Fibroblast of lung (primary cell): ENCODE measurements around the gene EXOC1L. TPM values are rescaled to one million over a fixed set of nuclear protein-coding genes. Genes with fewer than 3 reads are reported as not detected.

Experiments used
- DNase-seq, 2 donors: peaks; one replicate each; pipeline versions ENCODE4 v3.0.0 to v3.0.0-alpha.2; 2010; ENCODE audit warnings: low read depth in 2 of 2
- H2AFZ ChIP-seq: 2 replicates; pipeline ENCODE4 v1.5.1; 2012; ENCODE audit warnings: low read length, control low read depth, inconsistent platforms
- H3K27ac ChIP-seq: 2 replicates; pipeline ENCODE4 v1.5.1; 2011; ENCODE audit warnings: low read length, control low read depth; ENCODE audit not compliant: insufficient read depth
- H3K27me3 ChIP-seq: 2 replicates; pipeline ENCODE4 v1.5.1; 2011; ENCODE audit warnings: mild to moderate bottlenecking, low read length; ENCODE audit not compliant: control insufficient read depth, insufficient read depth
- H3K36me3 ChIP-seq: 2 replicates; pipeline ENCODE4 v1.5.1; 2011; ENCODE audit warnings: low read length; ENCODE audit not compliant: control insufficient read depth, insufficient read depth
- H3K4me1 ChIP-seq: 2 replicates; pipeline ENCODE4 v1.5.1; 2011; ENCODE audit warnings: low read length; ENCODE audit not compliant: control insufficient read depth, insufficient read depth; ENCODE audit errors: extremely low read depth
- H3K4me2 ChIP-seq: 2 replicates; pipeline ENCODE4 v1.5.1; 2011; ENCODE audit warnings: low read length, control low read depth; ENCODE audit not compliant: insufficient read depth; ENCODE audit errors: extremely low read depth
- H3K4me3 ChIP-seq, 4 experiments: fragments of 200-600 bp in 1 of 4; sonication (generic) in 1 of 4; replicated peaks in 1 of 4; 2 replicates each; pipeline ENCODE4 v1.5.1; 2011 to 2016; ENCODE audit warnings: low read length in 4 of 4, low read depth in 3 of 4, mild to moderate bottlenecking in 3 of 4, control low read depth in 2 of 4, inconsistent platforms in 1 of 4, mixed read lengths in 1 of 4; ENCODE audit not compliant: insufficient read depth in 1 of 4; ENCODE audit errors: control extremely low read depth in 1 of 4
- H3K79me2 ChIP-seq: 2 replicates; pipeline ENCODE4 v1.5.1; 2012; ENCODE audit warnings: mild to moderate bottlenecking, low read length, inconsistent platforms; ENCODE audit not compliant: control insufficient read depth, insufficient read depth
- H3K9ac ChIP-seq: 2 replicates; pipeline ENCODE4 v1.5.1; 2011; ENCODE audit warnings: mild to moderate bottlenecking, low read length, control low read depth; ENCODE audit not compliant: insufficient read depth
- H3K9me3 ChIP-seq: 2 replicates; pipeline ENCODE4 v1.5.1; 2012; ENCODE audit warnings: low read depth, low read length; ENCODE audit not compliant: control insufficient read depth, insufficient read depth
- H4K20me1 ChIP-seq: 2 replicates; pipeline ENCODE4 v1.5.1; 2011; ENCODE audit warnings: low read length; ENCODE audit not compliant: control insufficient read depth, insufficient read depth; ENCODE audit errors: extremely low read depth
- CTCF ChIP-seq, 2 donors: IDR thresholded peaks in 1 of 2; conservative IDR thresholded peaks in 1 of 2; 1 replicate in 1 of 2; 2 replicates in 1 of 2; pipeline ENCODE4 v1.5.1; 2011 to 2012; ENCODE audit warnings: low read length in 2 of 2, control low read depth in 1 of 2, inconsistent platforms in 1 of 2, low read depth in 1 of 2, mild to moderate bottlenecking in 1 of 2
- EZH2 ChIP-seq: IDR thresholded peaks from 2 replicates; pipeline ENCODE4 v1.5.1; 2012; ENCODE audit warnings: low read length, control low read depth, mild to moderate bottlenecking; ENCODE audit errors: missing control alignments
- polyA plus RNA-seq, 2 donors: library from polyadenylated mRNA; depleted of rRNA in 1 of 2; stranded (reverse) in 1 of 2; unstranded in 1 of 2; fragments of >200 nt; gene quantifications; 2 replicates each; pipeline ENCODE4 v1.2.1, GENCODE V29; 2011 to 2012; ENCODE audit warnings: missing spikeins in 1 of 2
- total RNA-seq: library from RNA; depleted of rRNA; stranded (reverse); fragments of >200 nt; gene quantifications from 2 replicates; pipeline ENCODE4 v1.2.1, GENCODE V29; 2014

EXOC1L gene
- total and polyA plus RNA-seq, 2 donors (not counting 1 experiment from before 2014, with no cell fraction given), result not detected

DNA sequence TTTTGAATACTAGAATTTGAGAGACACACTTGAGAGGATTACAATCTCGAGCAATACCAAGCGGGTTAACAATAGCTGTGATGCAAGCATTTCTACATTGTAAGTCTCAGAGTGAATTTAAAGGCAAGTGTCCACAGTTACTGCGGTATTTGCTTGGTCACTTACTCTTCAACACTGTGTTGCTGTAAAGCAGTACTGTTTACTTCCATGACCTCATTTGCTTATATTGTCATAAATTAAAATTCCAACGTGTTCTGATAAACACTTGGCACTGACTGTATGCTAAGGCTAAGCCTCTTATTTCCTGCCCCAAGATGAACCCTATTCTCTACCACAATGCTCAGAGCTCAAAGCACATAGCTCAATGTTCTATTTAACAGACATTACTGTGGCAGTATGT lies 11.1 kb downstream of the EXOC1L start:
- Histone ChIP-seq H2AFZ (no peak overlapping the region), H3K79me2 (no peaks in the 10 kb centered on the region), H3K4me2 (no peak overlapping the region), H3K27me3 (peaks cover 8% of the 10 kb centered on the region), H4K20me1 (no peaks in the 10 kb centered on the region), H3K9ac (no peak overlapping the region), H3K4me1 (no peaks in the 10 kb centered on the region), H3K4me3 (no peak overlapping the region), H3K36me3 (no peaks in the 10 kb centered on the region), H3K27ac (no peak overlapping the region), H3K9me3 (no peaks in the 10 kb centered on the region)
- TF ChIP-seq EZH2 (no peak), CTCF (conservative IDR thresholded peaks at IDR 0.05 in 1 of 2, IDR thresholded peaks at IDR 0.05 in 1 of 2; ENCODE audit: low read depth in 1 of 2, low read length in 2 of 2) (no peak)
- DNase-seq, result no peak

GRCh38 chr4:55834086-55834795 lies 14.7 kb downstream of the EXOC1L start:
- no peaks in the 10 kb centered on the region for H3K4me1 ChIP-seq
- no peak overlapping the region for H2AFZ ChIP-seq
- no peaks in the 10 kb centered on the region for H3K9me3 ChIP-seq
- no peak overlapping the region for H3K27ac ChIP-seq
- TF ChIP-seq EZH2 (no peak), CTCF (conservative IDR thresholded peaks at IDR 0.05 in 1 of 2, IDR thresholded peaks at IDR 0.05 in 1 of 2; ENCODE audit: low read depth in 1 of 2, low read length in 2 of 2) (no peak)
- no peak overlapping the region for H3K4me3 ChIP-seq
- no peaks in the 10 kb centered on the region for H3K36me3 ChIP-seq
- H3K9ac ChIP-seq, result no peak overlapping the region
- H4K20me1 ChIP-seq, result no peaks in the 10 kb centered on the region
- no peak overlapping the region for H3K4me2 ChIP-seq
- H3K79me2 ChIP-seq, result no peaks in the 10 kb centered on the region
- peaks cover 5% of the 10 kb centered on the region for H3K27me3 ChIP-seq
- DNase-seq, result no peak

GRCh38 chr4:55837903-55838302 lies 18.3 kb downstream of the EXOC1L start:
- Histone ChIP-seq H3K9ac (no peak overlapping the region), H3K4me1 (no peaks in the 10 kb centered on the region), H3K79me2 (no peaks in the 10 kb centered on the region), H4K20me1 (no peaks in the 10 kb centered on the region), H3K9me3 (no peaks in the 10 kb centered on the region), H3K4me2 (no peak overlapping the region), H3K36me3 (no peaks in the 10 kb centered on the region), H3K27me3 (no peaks in the 10 kb centered on the region), H2AFZ (no peak overlapping the region), H3K27ac (no peak overlapping the region), H3K4me3 (no peak overlapping the region)
- TF ChIP-seq EZH2, result no peak
- no peak for TF ChIP-seq CTCF (conservative IDR thresholded peaks at IDR 0.05 in 1 of 2, IDR thresholded peaks at IDR 0.05 in 1 of 2; ENCODE audit: low read depth in 1 of 2, low read length in 2 of 2)
- DNase-seq, result no peak
